WTC11 (cell line): ENCODE data around the gene SYT13. TPM values are rescaled to one million over a fixed set of nuclear protein-coding genes. Genes with fewer than 3 reads are reported as not detected.

ENCODE experiments used
- ATAC-seq: fragments of 200-7000 bp; cut with Tn5 transposase; 2 replicates; pipeline ENCODE4 v1.10.0; 2021; ENCODE audit warnings: mild to moderate bottlenecking, moderate library complexity
- CTCF ChIA-PET: fragments of 300-600 bp; sonication (Branson Sonifier 250); formaldehyde crosslinking; loops from one replicate; lab custom pipeline; 2021; ENCODE audit warnings: antibody characterized with exemption; lab: Charles Lee
- POLR2A ChIA-PET: fragments of 350-600 bp; sonication (Branson Sonifier 250); formaldehyde crosslinking; loops from one replicate; lab custom pipeline; 2021; ENCODE audit warnings: antibody characterized with exemption; lab: Charles Lee
- DNase-seq: peaks from one replicate; pipeline ENCODE4 v3.0.0; 2021; ENCODE audit warnings: low spot score
- H3K27ac Mint-ChIP-seq: 2 replicates; pipeline ENCODE4 v1.8.0; 2021; ENCODE audit warnings: mixed read lengths
- H3K27me3 Mint-ChIP-seq: 2 replicates; pipeline ENCODE4 v1.8.0; 2021; ENCODE audit warnings: low read depth, mild to moderate bottlenecking, moderate library complexity, mixed read lengths
- H3K36me3 Mint-ChIP-seq: 2 replicates; pipeline ENCODE4 v1.8.0; 2021; ENCODE audit warnings: mixed read lengths
- H3K4me1 Mint-ChIP-seq: 2 replicates; pipeline ENCODE4 v1.8.0; 2022; ENCODE audit warnings: mixed read lengths
- H3K4me3 Mint-ChIP-seq: 2 replicates; pipeline ENCODE4 v1.8.0; 2021; ENCODE audit warnings: mild to moderate bottlenecking, moderate library complexity, mixed read lengths
- H3K9me3 Mint-ChIP-seq: 2 replicates; pipeline ENCODE4 v1.8.0; 2021; ENCODE audit warnings: mixed read lengths
- ARID4B ChIP-seq: sonication (generic); formaldehyde crosslinking; IDR thresholded peaks from 2 replicates; pipeline ENCODE4 v1.8.0; 2023; ENCODE audit warnings: missing genetic modification reagents, mild to moderate bottlenecking, borderline replicate concordance
- ATF6 ChIP-seq: sonication (generic); formaldehyde crosslinking; IDR thresholded peaks from 2 replicates; pipeline ENCODE4 v1.8.1; 2023; ENCODE audit warnings: mild to moderate bottlenecking, missing genetic modification reagents
- CTCF ChIP-seq: fragments of 200-600 bp; IDR thresholded peaks from 2 replicates; pipeline ENCODE4 v1.8.0; 2022; ENCODE audit warnings: antibody characterized with exemption
- HMGXB4 ChIP-seq: sonication (generic); formaldehyde crosslinking; IDR thresholded peaks from 2 replicates; pipeline ENCODE4 v1.8.1; 2023; ENCODE audit warnings: mild to moderate bottlenecking, moderate library complexity, missing genetic modification reagents
- SMAD4 ChIP-seq: sonication (generic); formaldehyde crosslinking; IDR thresholded peaks from 2 replicates; pipeline ENCODE4 v1.8.0; 2022; ENCODE audit warnings: mild to moderate bottlenecking, missing genetic modification reagents
- ZNF423 ChIP-seq: fragments of 250-450 bp; sonication (Bioruptor Pico); IDR thresholded peaks from 2 replicates; pipeline ENCODE4 v2.1.2; 2022; ENCODE audit warnings: mild to moderate bottlenecking, moderate library complexity
- total RNA-seq: library from RNA; stranded (reverse); gene quantifications from 3 replicates; pipeline ENCODE4 v1.2.3, GENCODE V29; 2021
- TF ChIP-seq, protein P1 (sequence below): fragments of 250-450 bp; sonication (Bioruptor Pico); IDR thresholded peaks from 2 replicates; pipeline ENCODE4 v2.1.2; 2022; ENCODE audit warnings: mild to moderate bottlenecking, moderate library complexity
- TF ChIP-seq, protein P2 (sequence below): sonication (generic); formaldehyde crosslinking; IDR thresholded peaks from 2 replicates; pipeline ENCODE4 v1.8.0; 2022; ENCODE audit warnings: mild to moderate bottlenecking, missing genetic modification reagents
- TF ChIP-seq, protein P3 (sequence below): sonication (generic); formaldehyde crosslinking; IDR thresholded peaks from 2 replicates; pipeline ENCODE4 v1.8.1; 2023; ENCODE audit warnings: mild to moderate bottlenecking, missing genetic modification reagents, borderline replicate concordance

SYT13 gene
- total RNA-seq, 1 experiment from 2014 or later: 10.8 TPM

GRCh38 chr11:45321669-45322068 is 35.5 kb upstream of the SYT13 start:
- no peak for DNase-seq
- H3K4me3 Mint-ChIP-seq: no peak overlapping the region
- no peak for ATAC-seq
- TF ChIP-seq, protein P1, sequence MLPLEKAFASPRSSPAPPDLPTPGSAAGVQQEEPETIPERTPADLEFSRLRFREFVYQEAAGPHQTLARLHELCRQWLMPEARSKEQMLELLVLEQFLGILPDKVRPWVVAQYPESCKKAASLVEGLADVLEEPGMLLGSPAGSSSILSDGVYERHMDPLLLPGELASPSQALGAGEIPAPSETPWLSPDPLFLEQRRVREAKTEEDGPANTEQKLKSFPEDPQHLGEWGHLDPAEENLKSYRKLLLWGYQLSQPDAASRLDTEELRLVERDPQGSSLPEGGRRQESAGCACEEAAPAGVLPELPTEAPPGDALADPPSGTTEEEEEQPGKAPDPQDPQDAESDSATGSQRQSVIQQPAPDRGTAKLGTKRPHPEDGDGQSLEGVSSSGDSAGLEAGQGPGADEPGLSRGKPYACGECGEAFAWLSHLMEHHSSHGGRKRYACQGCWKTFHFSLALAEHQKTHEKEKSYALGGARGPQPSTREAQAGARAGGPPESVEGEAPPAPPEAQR (CRISPR knock-in tag): no peak
- no peak for TF ChIP-seq ARID4B (CRISPR knock-in tag)
- no peak for TF ChIP-seq ATF6 (CRISPR knock-in tag)
- TF ChIP-seq ZNF423: no peak
- TF ChIP-seq, protein P2, sequence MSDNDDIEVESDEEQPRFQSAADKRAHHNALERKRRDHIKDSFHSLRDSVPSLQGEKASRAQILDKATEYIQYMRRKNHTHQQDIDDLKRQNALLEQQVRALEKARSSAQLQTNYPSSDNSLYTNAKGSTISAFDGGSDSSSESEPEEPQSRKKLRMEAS (CRISPR knock-in tag): no peak
- H3K9me3 Mint-ChIP-seq: peaks cover 4% of the 10 kb centered on the region
- ChIA-PET POLR2A (no interaction called here), CTCF (interaction anchor here (1.8 kb wide), 1 partner anchor 88 kb away, joined by 7 read pairs; no protein-coding TSS in a partner anchor)
- no peaks in the 10 kb centered on the region for H3K4me1 Mint-ChIP-seq
- peaks cover 14% of the 10 kb centered on the region for H3K27me3 Mint-ChIP-seq
- H3K27ac Mint-ChIP-seq: no peak overlapping the region
- H3K36me3 Mint-ChIP-seq: 0 out of 2 replicates have a peak, but pooled peaks cover under 1% of the 10 kb centered on the region

DNA sequence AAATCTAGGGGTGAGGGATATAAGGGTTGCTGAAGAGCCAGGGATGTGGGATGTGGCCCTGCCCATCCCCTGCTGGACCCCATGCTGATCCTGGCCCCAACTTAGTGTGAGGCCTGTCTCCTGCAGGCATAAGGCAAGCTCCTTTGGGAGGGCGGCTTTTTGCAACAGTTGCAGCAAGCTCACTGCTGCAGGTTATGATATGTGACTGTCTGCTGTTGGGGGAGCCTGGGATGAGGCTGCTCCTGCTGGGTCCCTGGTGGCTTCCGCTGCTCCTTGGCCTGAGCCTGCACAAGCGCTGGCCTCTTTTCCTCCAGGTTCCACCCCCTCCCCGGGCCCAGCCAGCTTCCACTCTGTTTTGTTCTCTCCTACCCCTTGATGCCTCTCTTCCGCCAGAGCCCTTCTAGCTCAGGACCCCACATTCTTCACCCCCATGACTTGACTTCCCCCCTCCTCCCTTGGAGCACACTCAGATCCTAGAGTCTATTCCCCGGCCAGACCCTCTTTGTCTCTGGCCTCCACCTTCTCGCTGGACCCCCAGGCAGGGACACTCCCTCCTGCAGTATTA is 35.0 kb upstream of the SYT13 start:
- Mint-ChIP-seq H3K36me3 (no peaks in the 10 kb centered on the region), H3K9me3 (peaks cover 1% of the 10 kb centered on the region; the same call in 1 of the 2 replicates), H3K4me3 (no peak overlapping the region), H3K27ac (no peak overlapping the region)
- POLR2A ChIA-PET: no interaction called here
- CTCF ChIA-PET: interaction anchor here (1.0 to 1.8 kb wide), 2 partner anchors 69 to 88 kb away, joined by 3 to 7 read pairs; no protein-coding TSS in a partner anchor
- ATAC-seq (no peak), DNase-seq (no peak)
- no peak for TF ChIP-seq HMGXB4
- TF ChIP-seq, protein P3, sequence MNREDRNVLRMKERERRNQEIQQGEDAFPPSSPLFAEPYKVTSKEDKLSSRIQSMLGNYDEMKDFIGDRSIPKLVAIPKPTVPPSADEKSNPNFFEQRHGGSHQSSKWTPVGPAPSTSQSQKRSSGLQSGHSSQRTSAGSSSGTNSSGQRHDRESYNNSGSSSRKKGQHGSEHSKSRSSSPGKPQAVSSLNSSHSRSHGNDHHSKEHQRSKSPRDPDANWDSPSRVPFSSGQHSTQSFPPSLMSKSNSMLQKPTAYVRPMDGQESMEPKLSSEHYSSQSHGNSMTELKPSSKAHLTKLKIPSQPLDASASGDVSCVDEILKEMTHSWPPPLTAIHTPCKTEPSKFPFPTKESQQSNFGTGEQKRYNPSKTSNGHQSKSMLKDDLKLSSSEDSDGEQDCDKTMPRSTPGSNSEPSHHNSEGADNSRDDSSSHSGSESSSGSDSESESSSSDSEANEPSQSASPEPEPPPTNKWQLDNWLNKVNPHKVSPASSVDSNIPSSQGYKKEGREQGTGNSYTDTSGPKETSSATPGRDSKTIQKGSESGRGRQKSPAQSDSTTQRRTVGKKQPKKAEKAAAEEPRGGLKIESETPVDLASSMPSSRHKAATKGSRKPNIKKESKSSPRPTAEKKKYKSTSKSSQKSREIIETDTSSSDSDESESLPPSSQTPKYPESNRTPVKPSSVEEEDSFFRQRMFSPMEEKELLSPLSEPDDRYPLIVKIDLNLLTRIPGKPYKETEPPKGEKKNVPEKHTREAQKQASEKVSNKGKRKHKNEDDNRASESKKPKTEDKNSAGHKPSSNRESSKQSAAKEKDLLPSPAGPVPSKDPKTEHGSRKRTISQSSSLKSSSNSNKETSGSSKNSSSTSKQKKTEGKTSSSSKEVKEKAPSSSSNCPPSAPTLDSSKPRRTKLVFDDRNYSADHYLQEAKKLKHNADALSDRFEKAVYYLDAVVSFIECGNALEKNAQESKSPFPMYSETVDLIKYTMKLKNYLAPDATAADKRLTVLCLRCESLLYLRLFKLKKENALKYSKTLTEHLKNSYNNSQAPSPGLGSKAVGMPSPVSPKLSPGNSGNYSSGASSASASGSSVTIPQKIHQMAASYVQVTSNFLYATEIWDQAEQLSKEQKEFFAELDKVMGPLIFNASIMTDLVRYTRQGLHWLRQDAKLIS (CRISPR knock-in tag): no peak
- TF ChIP-seq SMAD4: no peak
- TF ChIP-seq CTCF: no peak
- TF ChIP-seq, all 79 proteins: peak for 0
- peaks cover 15% of the 10 kb centered on the region for H3K27me3 Mint-ChIP-seq
- H3K4me1 Mint-ChIP-seq: no peaks in the 10 kb centered on the region
